NT2/D1 (cell line): ENCODE measurements around the gene INPP5E.

Source experiments
- DNase-seq: peaks from one replicate; pipeline ENCODE4 v3.0.0-alpha.2; 2011; ENCODE audit warnings: low read depth, low spot score
- H3K27me3 ChIP-seq: 2 replicates; pipeline ENCODE4 v1.6.0; 2011; ENCODE audit warnings: mild to moderate bottlenecking; ENCODE audit not compliant: insufficient read length, insufficient read depth
- H3K36me3 ChIP-seq: 2 replicates; pipeline ENCODE4 v1.6.1; 2011; ENCODE audit warnings: mild to moderate bottlenecking, low read length, mixed read lengths; ENCODE audit not compliant: insufficient read depth, insufficient read length
- H3K4me1 ChIP-seq: 2 replicates; pipeline ENCODE4 v1.5.1; 2011; ENCODE audit not compliant: insufficient read depth, insufficient read length
- H3K4me3 ChIP-seq: 2 replicates; pipeline ENCODE4 v1.5.1; 2011; ENCODE audit warnings: low read depth; ENCODE audit not compliant: insufficient read length
- H3K9ac ChIP-seq: 2 replicates; pipeline ENCODE4 v1.6.0; 2011; ENCODE audit warnings: low read depth; ENCODE audit not compliant: insufficient read length
- H3K9me3 ChIP-seq: 2 replicates; pipeline ENCODE4 v1.5.1; 2011; ENCODE audit warnings: mild to moderate bottlenecking, low read length; ENCODE audit not compliant: insufficient read depth
- SUZ12 ChIP-seq: IDR thresholded peaks from 2 replicates; pipeline ENCODE4 v1.6.1; 2011; ENCODE audit not compliant: insufficient read length, insufficient read depth; ENCODE audit errors: extremely low read depth
- YY1 ChIP-seq: IDR thresholded peaks from 2 replicates; pipeline ENCODE4 v1.6.1; 2011; ENCODE audit not compliant: insufficient read length, insufficient read depth
- ZNF274 ChIP-seq: IDR thresholded peaks from 2 replicates; pipeline ENCODE4 v1.6.1; 2011; ENCODE audit warnings: mild to moderate bottlenecking, low read depth, low read length

The INPP5E gene

GRCh38 chr9:136400038-136400834 is 39.4 kb downstream of the INPP5E start, which contains the start of gene SNAPC4:
Gene SNAPC4 (minus strand): TSS chr9:136400170. CDS start chr9:136398428, 1,742 bp downstream.
- H3K4me3 ChIP-seq: peak within 1 kb of the TSS; percentile 95
- H3K4me1 ChIP-seq: peaks cover 15% of the 10 kb centered on the region
- H3K27me3 ChIP-seq: no peaks in the 10 kb centered on the region
- H3K9ac ChIP-seq: peak within 1 kb of the TSS; percentile 99
- DNase-seq: peak; percentile 86
- TF ChIP-seq YY1 (peak; percentile 21), ZNF274 (no peak)
- no peaks in the 10 kb centered on the region for H3K9me3 ChIP-seq
- peaks cover 79% of the 10 kb centered on the region for H3K36me3 ChIP-seq

- no peak for DNase-seq
- Histone ChIP-seq H3K9me3 (no peaks in the 10 kb centered on the region), H3K4me1 (peaks cover 15% of the 10 kb centered on the region), H3K4me3 (peak overlapping the region; percentile 95), H3K9ac (peak overlapping the region; percentile 99), H3K36me3 (peaks cover 79% of the 10 kb centered on the region), H3K27me3 (no peaks in the 10 kb centered on the region)
- TF ChIP-seq ZNF274: no peak
- no peak for TF ChIP-seq YY1
- TF ChIP-seq SUZ12: no peak
These were observed 40.2 kb downstream of the INPP5E start for GRCh38 chr9:136399176-136400037.

- no peak for TF ChIP-seq YY1
- no peak for TF ChIP-seq SUZ12
- no peak for TF ChIP-seq ZNF274
- Histone ChIP-seq H3K9me3 (no peaks in the 10 kb centered on the region), H3K9ac (peak overlapping the region; percentile 99), H3K4me3 (peak overlapping the region; percentile 95), H3K4me1 (peaks cover 14% of the 10 kb centered on the region), H3K27me3 (no peaks in the 10 kb centered on the region), H3K36me3 (peaks cover 79% of the 10 kb centered on the region)
- no peak for DNase-seq
These were observed 41.4 kb downstream of the INPP5E start for GRCh38 chr9:136398286-136398685.

GRCh38 chr9:136397643-136398042 is 42.0 kb downstream of the INPP5E start:
- Histone ChIP-seq H3K9ac (no peak overlapping the region), H3K4me3 (no peak overlapping the region), H3K36me3 (peaks cover 85% of the 10 kb centered on the region), H3K4me1 (peaks cover 14% of the 10 kb centered on the region), H3K27me3 (no peaks in the 10 kb centered on the region), H3K9me3 (no peaks in the 10 kb centered on the region)
- no peak for TF ChIP-seq SUZ12
- no peak for TF ChIP-seq ZNF274
- TF ChIP-seq YY1: no peak
- no peak for DNase-seq

- no peak for DNase-seq
- Histone ChIP-seq H3K9me3 (no peaks in the 10 kb centered on the region), H3K9ac (no peak overlapping the region), H3K4me1 (peaks cover 14% of the 10 kb centered on the region), H3K36me3 (peaks cover 85% of the 10 kb centered on the region), H3K27me3 (no peaks in the 10 kb centered on the region), H3K4me3 (no peak overlapping the region)
- no peak for TF ChIP-seq YY1
- no peak for TF ChIP-seq ZNF274
- TF ChIP-seq SUZ12: no peak
These were observed 43.5 kb downstream of the INPP5E start for GRCh38 chr9:136396219-136396515.

GRCh38 chr9:136395345-136396218 is 44.1 kb downstream of the INPP5E start:
- no peaks in the 10 kb centered on the region for H3K9me3 ChIP-seq
- no peak overlapping the region for H3K4me3 ChIP-seq
- peaks cover 83% of the 10 kb centered on the region for H3K36me3 ChIP-seq
- H3K9ac ChIP-seq: no peak overlapping the region
- H3K27me3 ChIP-seq: no peaks in the 10 kb centered on the region
- TF ChIP-seq ZNF274 (no peak), SUZ12 (no peak), YY1 (no peak)
- H3K4me1 ChIP-seq: peaks cover 14% of the 10 kb centered on the region
- DNase-seq: no peak

GRCh38 chr9:136395020-136395340 is 44.7 kb downstream of the INPP5E start:
- Histone ChIP-seq H3K9me3 (no peaks in the 10 kb centered on the region), H3K4me3 (no peak overlapping the region), H3K4me1 (peaks cover 10% of the 10 kb centered on the region), H3K36me3 (peaks cover 83% of the 10 kb centered on the region), H3K9ac (no peak overlapping the region), H3K27me3 (no peaks in the 10 kb centered on the region)
- no peak for DNase-seq
- TF ChIP-seq YY1 (no peak), ZNF274 (no peak), SUZ12 (no peak)
